Ishikawa (cell line): ENCODE results near the gene STOM.

Experiments
- CEBPB ChIP-seq: IDR thresholded peaks from 2 replicates; pipeline ENCODE4 v1.6.1; 2012
- CREB1 ChIP-seq: IDR thresholded peaks from 2 replicates; pipeline ENCODE4 v1.6.1; 2012; ENCODE audit warnings: low read depth
- EGR1 ChIP-seq: IDR thresholded peaks from 2 replicates; pipeline ENCODE4 v1.6.1; 2012
- EP300 ChIP-seq: IDR thresholded peaks from 2 replicates; pipeline ENCODE4 v1.6.1; 2012; ENCODE audit warnings: borderline replicate concordance
- FOXM1 ChIP-seq: IDR thresholded peaks from 2 replicates; pipeline ENCODE4 v1.6.1; 2012; ENCODE audit warnings: low read depth, borderline replicate concordance
- NFIC ChIP-seq: IDR thresholded peaks from 2 replicates; pipeline ENCODE4 v1.6.1; 2012
- RAD21 ChIP-seq: IDR thresholded peaks from 2 replicates; pipeline ENCODE4 v1.6.1; 2012; ENCODE audit warnings: low read depth
- REST ChIP-seq: IDR thresholded peaks from 2 replicates; pipeline ENCODE4 v1.6.1; 2012; ENCODE audit warnings: low read depth, mild to moderate bottlenecking
- TAF1 ChIP-seq: IDR thresholded peaks from 2 replicates; pipeline ENCODE4 v1.6.1; 2012; ENCODE audit warnings: low read depth, mild to moderate bottlenecking
- TCF12 ChIP-seq: IDR thresholded peaks from 2 replicates; pipeline ENCODE4 v1.6.1; 2012; ENCODE audit warnings: low read depth
- TEAD4 ChIP-seq: IDR thresholded peaks from 2 replicates; pipeline ENCODE4 v1.6.1; 2012
- YY1 ChIP-seq: IDR thresholded peaks from 2 replicates; pipeline ENCODE4 v1.6.1; 2012; ENCODE audit warnings: low read depth
- ZBTB7A ChIP-seq: IDR thresholded peaks from 2 replicates; pipeline ENCODE4 v1.6.1; 2012; ENCODE audit warnings: low read depth
- TF ChIP-seq, protein P1 (sequence below): IDR thresholded peaks from 2 replicates; pipeline ENCODE4 v1.6.1; 2012
- TF ChIP-seq, protein P2 (sequence below): IDR thresholded peaks from 2 replicates; pipeline ENCODE4 v1.6.1; 2012

STOM gene

GRCh38 chr9:121349009-121349408 lies 21.0 kb downstream of the STOM start:
- no peak for TF ChIP-seq CEBPB
- TF ChIP-seq, protein P1, sequence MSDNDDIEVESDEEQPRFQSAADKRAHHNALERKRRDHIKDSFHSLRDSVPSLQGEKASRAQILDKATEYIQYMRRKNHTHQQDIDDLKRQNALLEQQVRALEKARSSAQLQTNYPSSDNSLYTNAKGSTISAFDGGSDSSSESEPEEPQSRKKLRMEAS = no peak
- no peak for TF ChIP-seq EGR1
- TF ChIP-seq FOXM1 = no peak
- TF ChIP-seq TCF12 = no peak
- no peak for TF ChIP-seq YY1
- TF ChIP-seq REST = no peak
- no peak for TF ChIP-seq ZBTB7A
- TF ChIP-seq EP300 = no peak
- TF ChIP-seq, protein P2, sequence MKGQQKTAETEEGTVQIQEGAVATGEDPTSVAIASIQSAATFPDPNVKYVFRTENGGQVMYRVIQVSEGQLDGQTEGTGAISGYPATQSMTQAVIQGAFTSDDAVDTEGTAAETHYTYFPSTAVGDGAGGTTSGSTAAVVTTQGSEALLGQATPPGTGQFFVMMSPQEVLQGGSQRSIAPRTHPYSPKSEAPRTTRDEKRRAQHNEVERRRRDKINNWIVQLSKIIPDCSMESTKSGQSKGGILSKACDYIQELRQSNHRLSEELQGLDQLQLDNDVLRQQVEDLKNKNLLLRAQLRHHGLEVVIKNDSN = no peak
- no peak for TF ChIP-seq TAF1
- TF ChIP-seq NFIC = no peak
- TF ChIP-seq CREB1 = no peak
- TF ChIP-seq TEAD4 = no peak
- no peak for TF ChIP-seq RAD21

- TF ChIP-seq, protein P2 = no peak
- TF ChIP-seq FOXM1 (no peak), EP300 (no peak)
Measured at GRCh38 chr9:121348221-121348620, 21.8 kb downstream of the STOM start.

- TF ChIP-seq ZBTB7A (no peak), REST (no peak), TAF1 (no peak), EP300 (no peak), TCF12 (no peak), TEAD4 (no peak), NFIC (no peak), YY1 (no peak), CEBPB (no peak), FOXM1 (no peak), EGR1 (no peak), CREB1 (no peak)
- TF ChIP-seq, protein P2 = no peak
- TF ChIP-seq, protein P1 = no peak
Measured at GRCh38 chr9:121345070-121345469, 25.0 kb downstream of the STOM start.

DNA sequence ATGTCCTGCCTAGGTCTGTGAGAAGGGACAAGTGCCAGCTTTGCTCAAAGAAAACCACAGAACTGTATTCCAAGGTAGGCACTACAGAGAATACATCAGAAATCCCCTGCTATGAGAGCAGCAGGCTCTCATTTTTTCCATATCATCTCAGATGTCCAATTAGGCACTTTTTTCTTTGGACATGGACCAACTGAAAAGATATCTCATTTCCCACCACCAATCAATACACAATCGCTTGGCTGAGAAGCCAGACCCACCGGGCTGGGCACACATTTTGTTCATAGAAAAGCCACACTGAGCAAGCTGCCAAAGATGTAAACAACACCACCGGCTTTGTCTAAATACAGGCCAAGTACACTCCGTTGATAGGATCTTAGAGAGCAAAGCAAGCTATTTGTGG lies 25.9 kb downstream of the STOM start:
- TF ChIP-seq YY1 (no peak), CEBPB (no peak), EP300 (no peak), TCF12 (no peak), RAD21 (no peak)
- TF ChIP-seq, protein P2 = no peak

GRCh38 chr9:121340676-121341392 lies 29.2 kb downstream of the STOM start:
- TF ChIP-seq FOXM1 (no peak), TCF12 (no peak), YY1 (no peak), NFIC (no peak), CREB1 (no peak), TAF1 (no peak), CEBPB (no peak), EGR1 (no peak), REST (no peak), TEAD4 (no peak)
- TF ChIP-seq, protein P1 = no peak
- TF ChIP-seq, protein P2 = no peak
